ENCODE measurements around the gene C3orf18.

DNA sequence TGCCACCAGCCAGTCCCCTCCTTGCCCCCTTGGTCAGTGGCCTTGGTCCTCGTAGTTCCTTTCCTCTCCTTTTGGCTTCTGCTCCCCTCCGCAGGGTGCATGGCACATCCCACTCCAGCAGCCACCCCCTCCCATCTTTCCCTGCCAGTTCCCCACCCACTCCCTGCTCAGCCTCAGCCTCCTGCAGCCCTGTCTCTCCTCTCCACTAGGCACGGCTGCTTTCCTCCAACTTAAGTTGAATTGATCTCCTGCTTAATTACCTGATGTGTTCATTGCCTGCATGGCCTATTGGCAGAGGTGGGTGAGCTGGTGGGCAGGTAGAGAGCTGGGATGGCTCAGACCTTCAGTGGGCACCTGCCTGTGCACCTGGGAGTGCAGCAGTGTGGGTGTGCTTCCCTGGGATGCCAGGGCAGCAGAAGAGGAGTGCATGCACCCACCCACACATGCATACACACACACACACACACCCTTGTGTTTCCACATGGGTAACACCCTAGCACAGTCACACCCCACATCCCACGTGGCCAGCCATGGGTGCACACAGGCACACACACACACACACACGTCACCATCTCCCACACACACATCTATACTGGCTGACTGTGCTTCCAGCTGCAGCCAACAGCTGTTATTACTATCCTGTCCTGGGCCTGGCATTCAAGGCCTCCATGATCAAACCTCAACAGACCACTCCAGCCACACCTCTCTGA is 30.9 kb downstream of the C3orf18 start:
- TF ChIP-seq, protein P1, sequence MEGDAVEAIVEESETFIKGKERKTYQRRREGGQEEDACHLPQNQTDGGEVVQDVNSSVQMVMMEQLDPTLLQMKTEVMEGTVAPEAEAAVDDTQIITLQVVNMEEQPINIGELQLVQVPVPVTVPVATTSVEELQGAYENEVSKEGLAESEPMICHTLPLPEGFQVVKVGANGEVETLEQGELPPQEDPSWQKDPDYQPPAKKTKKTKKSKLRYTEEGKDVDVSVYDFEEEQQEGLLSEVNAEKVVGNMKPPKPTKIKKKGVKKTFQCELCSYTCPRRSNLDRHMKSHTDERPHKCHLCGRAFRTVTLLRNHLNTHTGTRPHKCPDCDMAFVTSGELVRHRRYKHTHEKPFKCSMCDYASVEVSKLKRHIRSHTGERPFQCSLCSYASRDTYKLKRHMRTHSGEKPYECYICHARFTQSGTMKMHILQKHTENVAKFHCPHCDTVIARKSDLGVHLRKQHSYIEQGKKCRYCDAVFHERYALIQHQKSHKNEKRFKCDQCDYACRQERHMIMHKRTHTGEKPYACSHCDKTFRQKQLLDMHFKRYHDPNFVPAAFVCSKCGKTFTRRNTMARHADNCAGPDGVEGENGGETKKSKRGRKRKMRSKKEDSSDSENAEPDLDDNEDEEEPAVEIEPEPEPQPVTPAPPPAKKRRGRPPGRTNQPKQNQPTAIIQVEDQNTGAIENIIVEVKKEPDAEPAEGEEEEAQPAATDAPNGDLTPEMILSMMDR (IDR thresholded peaks at IDR 0.05 in 4 of 5, conservative IDR thresholded peaks at IDR 0.05 in 1 of 5): no peak
- TF ChIP-seq POLR2A (IDR thresholded peaks at IDR 0.05): no peak
